ENCODE measurements around the gene KLHL28. TPM values are rescaled to one million over a fixed set of nuclear protein-coding genes. Genes with fewer than 3 reads are reported as not detected.

The KLHL28 gene
- total and polyA plus RNA-seq, 10 of the 15 experiments (the other 5 are each of a cell fraction or from before 2014, with no cell fraction given), result 2.7 to 9.8 (median 6.2) TPM

DNA sequence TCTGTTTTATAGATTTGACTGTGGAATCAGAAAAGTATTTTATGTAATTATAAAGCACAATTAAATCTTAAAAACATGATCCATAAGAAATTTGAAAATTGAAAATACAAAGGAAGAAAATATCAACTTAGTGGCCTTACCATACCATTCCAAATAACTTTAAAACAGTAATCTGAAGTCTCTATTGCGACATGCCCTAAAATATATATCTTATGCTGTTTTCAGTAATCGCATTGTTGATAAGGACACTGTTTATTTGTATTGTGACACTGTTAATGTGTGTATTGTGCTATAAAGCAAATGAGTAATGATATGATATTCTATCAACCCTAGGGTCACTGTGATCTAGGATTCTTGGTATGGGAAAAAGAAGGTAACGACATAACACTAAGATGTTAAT lies 7.0 kb downstream of the KLHL28 start:
- 100% methylated on average over 3 of the region's 3 CpGs for WGBS (ENCODE audit: insufficient coverage, insufficient replicate concordance, low lambda C conversion rate, missing lambda C conversion rate)
- no peak for ATAC-seq
- no peak overlapping the region for H3K27ac ChIP-seq (ENCODE audit: control insufficient read depth, insufficient read depth)
- H3K79me2 ChIP-seq (ENCODE audit: control insufficient read depth, insufficient read depth, low read length), result peaks cover 56% of the 10 kb centered on the region
- H3K4me2 ChIP-seq (ENCODE audit: control insufficient read depth, insufficient read depth), result no peak overlapping the region
- no peak overlapping the region for H3K9ac ChIP-seq (ENCODE audit: control insufficient read depth, insufficient read depth, low read length)
- H3K36me3 ChIP-seq (ENCODE audit: control insufficient read depth in 2 of 2, insufficient read depth in 2 of 2, low read length in 1 of 2), result peaks cover 0 to 2% of the 10 kb centered on the region in 2 experiments; a peak in 1 of 4 replicates
- no peaks in the 10 kb centered on the region for H3K27me3 ChIP-seq (replicated peaks in 1 of 2; ENCODE audit: control insufficient read depth in 2 of 2, insufficient read depth in 2 of 2, low read length in 1 of 2)
- ChIA-PET CTCF (interaction anchor here (1.9 kb wide), 1 partner anchor 11 kb away, joined by 4 read pairs; no protein-coding TSS in a partner anchor), SMC1A (ENCODE audit: uncharacterized antibody, unreplicated experiment) (interaction anchor here (1.2 kb wide), 1 partner anchor 24 kb away, joined by 3 read pairs; no protein-coding TSS in a partner anchor), POLR2A (no interaction called here), RAD21 (ENCODE audit: unreplicated experiment) (no interaction called here)
- H3K9me3 ChIP-seq (replicated peaks; ENCODE audit: control insufficient read depth, insufficient read depth, low read length), result no peaks in the 10 kb centered on the region; the same call in 2 of the 3 replicates
- no peaks in the 10 kb centered on the region for H4K20me1 ChIP-seq (ENCODE audit: control insufficient read depth, insufficient read depth)
- no peak overlapping the region for H3K4me3 ChIP-seq
- H2AFZ ChIP-seq (ENCODE audit: control insufficient read depth, low read depth, low read length), result no peak overlapping the region
- no peak for DNase-seq (ENCODE audit: low read depth, low spot score)
- in situ Hi-C loops (cut with MboI) (no loop called here), intact Hi-C loops (cut with micrococcal nuclease; ENCODE audit: unreplicated experiment) (no loop called here)
- TF ChIP-seq, protein P1, sequence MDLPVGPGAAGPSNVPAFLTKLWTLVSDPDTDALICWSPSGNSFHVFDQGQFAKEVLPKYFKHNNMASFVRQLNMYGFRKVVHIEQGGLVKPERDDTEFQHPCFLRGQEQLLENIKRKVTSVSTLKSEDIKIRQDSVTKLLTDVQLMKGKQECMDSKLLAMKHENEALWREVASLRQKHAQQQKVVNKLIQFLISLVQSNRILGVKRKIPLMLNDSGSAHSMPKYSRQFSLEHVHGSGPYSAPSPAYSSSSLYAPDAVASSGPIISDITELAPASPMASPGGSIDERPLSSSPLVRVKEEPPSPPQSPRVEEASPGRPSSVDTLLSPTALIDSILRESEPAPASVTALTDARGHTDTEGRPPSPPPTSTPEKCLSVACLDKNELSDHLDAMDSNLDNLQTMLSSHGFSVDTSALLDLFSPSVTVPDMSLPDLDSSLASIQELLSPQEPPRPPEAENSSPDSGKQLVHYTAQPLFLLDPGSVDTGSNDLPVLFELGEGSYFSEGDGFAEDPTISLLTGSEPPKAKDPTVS (IDR thresholded peaks at IDR 0.05; ENCODE audit: low read depth, low read length), result no peak
- TF ChIP-seq PAX8 (IDR thresholded peaks at IDR 0.05) (no peak), STAT3 (IDR thresholded peaks at IDR 0.05; ENCODE audit: low read depth, low read length) (no peak), SREBF1 (IDR thresholded peaks at IDR 0.05; ENCODE audit: low read length) (no peak), GABPA (IDR thresholded peaks at IDR 0.05; ENCODE audit: low read depth) (no peak), HDAC2 (IDR thresholded peaks at IDR 0.05) (no peak), SUZ12 (IDR thresholded peaks at IDR 0.05; ENCODE audit: unreplicated experiment) (no peak), IRF4 (IDR thresholded peaks at IDR 0.05; ENCODE audit: low read depth, low read length) (no peak), BRCA1 (IDR thresholded peaks at IDR 0.05; ENCODE audit: low read depth, low read length) (no peak), ZBED1 (IDR thresholded peaks at IDR 0.05; ENCODE audit: borderline replicate concordance) (no peak), GATAD2B (conservative IDR thresholded peaks at IDR 0.05; ENCODE audit: low read depth) (no peak), EZH2 (IDR thresholded peaks at IDR 0.05; ENCODE audit: borderline replicate concordance, control insufficient read depth, low read depth, low read length) (no peak), WRNIP1 (IDR thresholded peaks at IDR 0.05; ENCODE audit: borderline replicate concordance, low read depth, low read length) (no peak), ZNF217 (IDR thresholded peaks at IDR 0.05) (no peak), STAT1 (conservative IDR thresholded peaks at IDR 0.05) (no peak), POU2F2 (IDR thresholded peaks at IDR 0.05; ENCODE audit: borderline replicate concordance, low read depth, low read length) (no peak)
- TF ChIP-seq, protein P2, sequence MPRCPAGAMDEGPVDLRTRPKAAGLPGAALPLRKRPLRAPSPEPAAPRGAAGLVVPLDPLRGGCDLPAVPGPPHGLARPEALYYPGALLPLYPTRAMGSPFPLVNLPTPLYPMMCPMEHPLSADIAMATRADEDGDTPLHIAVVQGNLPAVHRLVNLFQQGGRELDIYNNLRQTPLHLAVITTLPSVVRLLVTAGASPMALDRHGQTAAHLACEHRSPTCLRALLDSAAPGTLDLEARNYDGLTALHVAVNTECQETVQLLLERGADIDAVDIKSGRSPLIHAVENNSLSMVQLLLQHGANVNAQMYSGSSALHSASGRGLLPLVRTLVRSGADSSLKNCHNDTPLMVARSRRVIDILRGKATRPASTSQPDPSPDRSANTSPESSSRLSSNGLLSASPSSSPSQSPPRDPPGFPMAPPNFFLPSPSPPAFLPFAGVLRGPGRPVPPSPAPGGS (IDR thresholded peaks at IDR 0.05; ENCODE audit: borderline replicate concordance, insufficient read depth, low read depth, low read length, poor library complexity, severe bottlenecking), result no peak
- TF ChIP-seq, protein P3, sequence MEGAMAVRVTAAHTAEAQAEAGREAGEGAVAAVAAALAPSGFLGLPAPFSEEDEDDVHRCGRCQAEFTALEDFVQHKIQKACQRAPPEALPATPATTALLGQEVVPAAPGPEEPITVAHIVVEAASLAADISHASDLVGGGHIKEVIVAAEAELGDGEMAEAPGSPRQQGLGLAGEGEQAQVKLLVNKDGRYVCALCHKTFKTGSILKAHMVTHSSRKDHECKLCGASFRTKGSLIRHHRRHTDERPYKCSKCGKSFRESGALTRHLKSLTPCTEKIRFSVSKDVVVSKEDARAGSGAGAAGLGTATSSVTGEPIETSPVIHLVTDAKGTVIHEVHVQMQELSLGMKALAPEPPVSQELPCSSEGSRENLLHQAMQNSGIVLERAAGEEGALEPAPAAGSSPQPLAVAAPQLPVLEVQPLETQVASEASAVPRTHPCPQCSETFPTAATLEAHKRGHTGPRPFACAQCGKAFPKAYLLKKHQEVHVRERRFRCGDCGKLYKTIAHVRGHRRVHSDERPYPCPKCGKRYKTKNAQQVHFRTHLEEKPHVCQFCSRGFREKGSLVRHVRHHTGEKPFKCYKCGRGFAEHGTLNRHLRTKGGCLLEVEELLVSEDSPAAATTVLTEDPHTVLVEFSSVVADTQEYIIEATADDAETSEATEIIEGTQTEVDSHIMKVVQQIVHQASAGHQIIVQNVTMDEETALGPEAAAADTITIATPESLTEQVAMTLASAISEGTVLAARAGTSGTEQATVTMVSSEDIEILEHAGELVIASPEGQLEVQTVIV (IDR thresholded peaks at IDR 0.05; ENCODE audit: borderline replicate concordance, partially characterized antibody), result no peak
- TF ChIP-seq, protein P4, sequence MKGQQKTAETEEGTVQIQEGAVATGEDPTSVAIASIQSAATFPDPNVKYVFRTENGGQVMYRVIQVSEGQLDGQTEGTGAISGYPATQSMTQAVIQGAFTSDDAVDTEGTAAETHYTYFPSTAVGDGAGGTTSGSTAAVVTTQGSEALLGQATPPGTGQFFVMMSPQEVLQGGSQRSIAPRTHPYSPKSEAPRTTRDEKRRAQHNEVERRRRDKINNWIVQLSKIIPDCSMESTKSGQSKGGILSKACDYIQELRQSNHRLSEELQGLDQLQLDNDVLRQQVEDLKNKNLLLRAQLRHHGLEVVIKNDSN (IDR thresholded peaks at IDR 0.05; ENCODE audit: borderline replicate concordance, extremely low read length, insufficient read depth, low read depth, low read length), result no peak
- no peak for FAIRE-seq
- H3K4me1 ChIP-seq (ENCODE audit: control insufficient read depth, insufficient read depth, low read length), result no peaks in the 10 kb centered on the region
- no TSS peak for BruUV-seq (replicated peaks)

Data from GM12878 (cell line).